Renal cortical epithelial cell (primary cell): Measurements from ENCODE around the gene ZCCHC9. TPM values are rescaled to one million over a fixed set of nuclear protein-coding genes. Genes with fewer than 3 reads are reported as not detected.
A peak's percentile ranks its signal among the peaks of the same experiment; 100 is the strongest.

Experiments used
- DNase-seq: peaks from one replicate; pipeline ENCODE4 v3.0.0-alpha.2; 2011; ENCODE audit warnings: low read depth
- total RNA-seq: library from RNA; depleted of rRNA; stranded (reverse); fragments of >200 nt; gene quantifications from 2 replicates; pipeline ENCODE4 v1.2.3, GENCODE V29; 2014

The ZCCHC9 gene
- total RNA-seq, 1 donor from 2014 or later: 26.0 TPM

GRCh38 chr5:81355291-81356251 lies 54.2 kb downstream of the ZCCHC9 start:
- DNase-seq: no peak

- DNase-seq: peak; percentile 46
These were observed 57.7 kb downstream of the ZCCHC9 start for GRCh38 chr5:81359108-81359507.

- no peak for DNase-seq
These were observed 58.5 kb downstream of the ZCCHC9 start for GRCh38 chr5:81359881-81360280.

GRCh38 chr5:81360640-81361039 lies 59.3 kb downstream of the ZCCHC9 start:
- DNase-seq: no peak

DNA sequence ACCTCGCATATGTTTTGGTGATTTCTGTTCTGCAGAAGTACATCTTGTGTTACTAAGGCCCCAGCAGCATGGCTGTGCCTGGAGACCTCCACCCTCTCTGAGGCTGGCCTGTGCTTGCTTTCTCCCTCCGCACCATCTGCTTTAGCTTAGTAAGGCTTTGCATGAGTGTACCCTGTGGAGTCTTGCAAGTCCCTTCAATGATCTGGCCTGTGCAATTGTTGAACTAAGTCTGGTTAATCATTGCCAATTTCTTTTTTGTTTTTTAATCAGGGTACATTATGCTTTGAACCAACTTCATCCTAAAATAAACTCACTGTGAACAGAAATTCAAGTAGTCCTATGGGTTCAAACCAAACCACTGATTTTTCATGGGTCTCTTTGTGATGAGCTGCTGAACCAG lies 60.2 kb downstream of the ZCCHC9 start:
- peak; percentile 87 for DNase-seq

Other genes starting within 250 kb of the ZCCHC9 start
- 1.4 and 2.8 TPM in 2 replicates for gene CKMT2, start 68.3 kb upstream of the ZCCHC9 start, total RNA-seq
- gene ACOT12, start 92.5 kb downstream of the ZCCHC9 start, total RNA-seq: 0.10 TPM in 1 of 2 replicates, not detected in the other